HUDEP-2 (cell line): ENCODE measurements around the gene EIPR1.

Experiments used
- DNase-seq, 76 experiments: peaks; one replicate each; lab custom pipeline; 2025; ENCODE audit not compliant: unreplicated experiment in 76 of 76; lab: John Stamatoyannopoulos, UW

EIPR1 gene

DNA sequence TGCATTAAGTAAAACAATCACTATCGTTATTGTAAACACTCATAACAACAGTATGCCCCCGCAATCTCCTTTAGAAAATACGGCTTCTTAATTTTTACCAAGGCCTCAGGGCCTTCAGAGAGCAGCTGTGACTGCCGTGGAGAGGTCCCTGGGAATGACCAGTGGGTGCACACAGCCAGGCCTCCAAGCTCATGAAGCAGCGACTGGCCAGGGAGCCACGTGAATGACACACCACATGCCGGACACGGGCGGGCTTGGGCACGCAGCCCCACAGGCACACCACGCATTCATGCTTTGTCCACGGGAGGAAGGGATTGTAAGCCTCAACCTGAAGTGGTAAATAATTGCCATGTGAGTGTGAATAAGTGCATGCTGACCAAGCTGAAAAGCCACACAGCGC, 121.0 kb downstream of the EIPR1 start:
- no peak for DNase-seq

DNA sequence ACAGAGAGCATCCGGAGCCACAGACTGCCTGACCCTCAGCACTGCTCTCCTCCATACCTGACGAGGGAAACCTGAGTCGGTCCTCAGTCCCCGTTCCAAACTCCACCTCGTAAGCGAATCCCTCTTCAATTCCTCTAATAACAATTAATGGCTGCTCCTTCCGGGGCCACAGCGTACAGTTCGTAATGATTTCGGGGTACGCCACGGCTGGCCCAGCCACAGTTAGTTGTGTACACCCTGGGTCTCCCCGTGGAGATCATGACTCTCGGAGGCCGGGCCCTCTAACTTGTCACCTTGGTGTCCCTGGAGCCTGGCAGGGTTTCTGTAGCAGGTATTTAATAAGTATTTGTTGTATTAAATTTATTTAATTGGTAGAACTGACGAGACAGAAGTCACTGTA, 121.5 kb downstream of the EIPR1 start:
- no peak for DNase-seq

DNA sequence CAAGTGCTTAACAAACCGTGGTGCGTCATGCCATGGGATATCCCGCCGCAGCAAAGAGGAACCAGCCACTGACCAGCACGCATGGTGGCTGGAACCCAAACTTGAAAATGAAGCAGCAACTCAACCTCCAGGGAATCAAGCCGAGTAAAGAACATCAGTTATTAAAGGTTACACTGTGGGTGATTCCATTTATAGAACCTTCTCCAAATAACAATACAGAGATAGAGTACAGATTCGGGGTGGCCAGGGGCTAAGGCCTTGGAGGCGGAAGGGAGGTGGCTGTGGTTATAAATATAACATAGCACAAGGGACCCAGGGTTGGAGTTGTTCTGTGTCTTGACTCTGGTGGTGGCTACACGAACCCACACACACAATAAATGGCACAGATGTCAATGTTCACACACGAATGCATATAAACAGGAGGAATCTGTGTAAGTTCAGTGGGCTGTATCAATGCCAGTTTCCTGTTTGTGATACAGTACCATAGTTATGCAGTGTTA, 123.1 kb downstream of the EIPR1 start:
- DNase-seq, result no peak

DNA sequence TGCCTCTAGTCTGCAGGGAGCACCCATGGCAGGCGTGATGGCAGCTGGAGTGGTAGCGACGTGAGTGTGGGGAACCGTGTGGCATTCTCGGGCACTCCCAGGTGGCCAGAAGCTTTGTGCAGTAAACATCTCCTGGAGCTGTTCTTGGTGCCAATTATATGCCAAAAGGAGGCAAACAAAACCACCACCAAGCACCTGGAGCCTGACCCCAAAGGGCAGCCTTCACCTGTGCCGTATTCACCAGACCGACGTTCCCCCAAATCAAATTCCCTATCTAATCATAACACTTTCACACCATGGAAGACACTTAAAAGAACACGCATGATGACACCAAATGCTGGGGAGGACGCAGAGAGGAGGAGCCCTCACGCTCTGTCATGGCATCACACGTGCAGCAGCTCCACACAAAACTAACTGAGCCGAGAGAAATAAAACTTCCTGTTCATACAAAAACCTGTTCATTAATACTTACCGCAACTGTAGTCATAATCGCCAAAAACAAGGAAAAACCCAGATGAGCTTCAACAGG, 123.6 kb downstream of the EIPR1 start:
- DNase-seq, result no peak

DNA sequence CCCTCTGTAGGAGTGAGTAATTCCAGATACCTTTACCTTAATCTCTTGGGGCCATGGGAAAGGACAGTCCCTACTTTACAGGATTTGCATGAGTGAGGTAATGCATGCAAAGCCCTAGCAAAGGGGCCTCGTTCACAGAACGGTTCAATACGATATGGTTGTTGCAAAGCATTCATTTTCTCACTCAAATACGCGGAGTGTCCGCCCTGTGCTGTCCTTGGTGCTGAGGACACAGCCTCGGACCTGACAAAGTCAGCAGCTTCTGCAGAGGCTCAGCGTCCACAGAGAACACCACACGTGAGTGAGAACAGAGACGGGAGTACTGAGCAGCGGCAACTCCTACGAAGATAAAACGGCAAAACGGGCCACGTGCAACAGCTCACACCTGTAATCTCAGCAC, 125.7 kb downstream of the EIPR1 start:
- no peak for DNase-seq

DNA sequence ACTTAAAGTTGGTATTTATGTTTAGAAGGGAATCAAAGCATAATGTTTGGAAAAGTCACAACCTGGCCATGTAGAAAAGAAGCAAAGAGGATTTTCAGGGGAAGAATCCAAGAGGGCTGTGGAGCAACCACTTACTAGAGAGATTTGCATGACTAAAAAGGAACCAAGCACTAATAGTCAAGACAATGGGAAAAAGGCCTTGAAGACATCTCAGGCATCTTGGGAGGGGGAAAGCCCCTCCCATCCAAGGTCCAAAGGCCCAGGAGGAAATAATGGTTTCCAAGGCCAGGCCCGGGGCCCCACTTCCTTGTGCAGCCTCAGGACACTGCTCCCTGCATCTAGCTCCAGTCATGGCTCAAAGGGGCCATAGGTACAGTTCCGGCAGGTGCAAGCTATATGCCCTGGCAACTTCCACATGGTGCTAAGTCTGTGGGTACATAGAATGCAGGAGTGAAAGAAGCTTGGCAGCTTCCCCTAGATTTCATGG, 128.1 kb downstream of the EIPR1 start:
- DNase-seq, result no peak

DNA sequence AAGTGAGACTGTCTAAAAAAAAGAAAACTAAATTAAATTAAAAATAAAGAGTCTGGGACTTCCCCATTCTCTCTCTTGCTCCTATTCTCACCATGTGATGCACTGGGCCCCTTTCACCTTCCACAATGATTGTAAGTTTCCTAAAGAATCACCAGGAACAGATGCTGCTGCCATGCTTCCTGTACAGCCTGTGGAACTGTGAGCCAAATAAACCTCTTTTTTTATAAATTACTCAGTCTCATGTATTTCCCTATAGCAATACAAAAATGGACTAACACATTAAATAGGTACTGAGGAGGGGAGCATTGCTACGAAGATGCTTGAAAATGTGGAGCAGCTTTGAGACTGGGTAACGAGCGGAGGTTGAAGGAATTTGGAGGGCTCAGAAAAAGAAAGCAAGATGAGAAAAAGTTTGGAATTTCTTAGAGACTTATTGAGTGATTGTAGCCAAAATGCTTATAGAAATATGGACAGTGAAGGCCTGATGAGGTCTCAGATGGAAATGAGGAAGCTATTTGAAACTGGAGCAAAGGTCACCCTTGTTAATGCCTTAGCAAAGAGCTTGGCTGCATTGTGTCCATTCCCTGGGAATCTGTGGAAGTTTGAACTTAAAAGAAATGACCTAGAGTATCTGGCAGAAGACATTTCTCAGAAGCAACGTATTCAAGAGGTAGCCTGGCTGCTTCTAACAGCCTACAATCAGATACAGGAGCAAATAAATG, 128.7 kb downstream of the EIPR1 start:
- DNase-seq, result no peak

DNA sequence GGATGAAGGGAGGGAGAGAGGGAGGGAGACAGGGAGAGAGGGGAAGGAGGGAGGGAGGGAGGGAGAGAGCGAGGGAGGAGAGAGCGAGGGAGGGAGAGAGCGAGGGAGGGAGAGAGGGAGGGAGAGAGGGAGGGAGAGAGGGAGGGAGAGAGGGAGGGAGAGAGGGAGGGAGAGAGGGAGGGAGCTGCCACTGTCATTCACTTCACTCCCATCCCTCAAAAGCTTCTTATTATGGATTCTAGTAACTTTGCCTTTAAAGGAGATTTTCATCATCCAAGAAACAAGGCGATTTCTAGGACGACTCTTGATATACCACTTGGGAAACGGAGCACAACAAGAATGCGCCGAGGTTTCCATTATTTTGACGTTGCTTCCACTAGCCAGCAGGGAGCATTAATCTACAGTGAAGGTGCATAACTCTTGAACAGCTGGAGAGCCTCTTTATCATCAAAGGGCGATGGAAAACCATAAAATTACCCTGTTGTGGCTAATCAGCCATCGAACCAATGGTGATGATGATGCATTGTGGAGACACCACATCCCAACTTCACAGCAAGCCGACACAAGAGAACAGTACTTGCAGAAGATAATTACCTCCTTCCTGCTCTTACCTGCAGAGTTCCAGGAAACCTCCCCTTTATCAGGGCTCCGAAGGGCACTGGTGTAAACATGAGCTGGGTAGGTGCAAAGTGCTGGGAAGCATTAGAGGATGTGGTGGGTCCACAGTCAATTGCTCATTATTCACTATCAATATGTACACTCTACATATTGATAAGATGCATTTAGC, 130.5 kb downstream of the EIPR1 start:
- DNase-seq, result no peak

DNA sequence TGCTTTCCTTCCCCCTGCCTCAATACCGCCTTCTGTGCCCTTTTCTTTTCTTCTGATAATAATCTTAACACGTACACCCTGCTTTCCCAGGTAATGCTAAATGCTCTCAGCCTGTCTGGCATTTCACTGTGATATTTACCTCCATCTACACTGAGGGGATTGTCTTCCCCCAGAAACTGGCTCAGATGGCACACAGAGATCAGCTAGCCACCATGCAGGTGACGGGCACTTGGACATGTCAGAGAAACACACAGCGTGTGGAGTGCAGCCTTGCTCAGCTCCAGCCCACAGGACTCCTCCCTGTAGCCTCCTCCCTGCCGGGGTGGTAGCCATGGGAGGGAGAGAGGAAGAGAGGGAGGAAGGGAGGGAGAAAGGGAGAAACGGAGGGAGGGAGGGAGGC, 131.2 kb downstream of the EIPR1 start:
- DNase-seq, result no peak

DNA sequence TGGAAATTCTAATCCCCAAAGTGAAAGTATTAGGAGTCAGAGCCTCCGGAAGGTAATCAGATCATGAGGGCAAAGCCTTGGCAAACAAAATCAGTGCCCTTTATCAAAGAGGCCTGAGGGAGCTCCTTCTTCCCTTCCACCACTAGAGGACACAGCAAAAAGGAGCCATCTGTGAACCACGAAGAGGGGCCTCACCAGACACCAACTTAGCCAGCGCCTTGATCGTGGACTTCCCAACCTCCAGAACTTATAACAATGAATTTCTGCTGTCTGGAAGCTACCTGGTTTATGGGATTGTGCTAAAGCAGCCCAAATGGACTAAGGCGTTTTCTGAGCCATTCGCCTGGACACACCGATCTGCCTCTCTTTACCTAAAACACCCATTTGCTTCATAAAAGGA, 133.1 kb downstream of the EIPR1 start:
- no peak for DNase-seq

DNA sequence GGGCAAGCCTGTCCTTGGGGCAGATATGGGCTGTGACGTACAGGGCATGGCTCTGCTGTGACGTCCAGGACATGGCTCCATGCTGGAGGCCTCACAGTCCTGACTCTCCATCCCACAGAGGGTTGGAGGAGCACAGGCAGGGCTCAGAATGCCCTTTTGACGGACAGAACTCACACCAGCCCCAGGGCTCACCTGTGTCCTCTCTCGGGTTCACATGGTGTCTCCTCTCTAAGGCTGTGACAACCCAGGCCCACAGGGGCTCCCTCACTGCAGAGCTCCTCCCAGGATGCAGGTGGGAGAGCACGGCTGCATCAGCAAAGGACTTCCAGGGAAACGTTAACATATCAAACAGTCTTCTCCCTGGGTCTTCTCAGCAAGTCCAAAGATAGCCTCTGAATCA, 133.8 kb downstream of the EIPR1 start:
- DNase-seq, result no peak

DNA sequence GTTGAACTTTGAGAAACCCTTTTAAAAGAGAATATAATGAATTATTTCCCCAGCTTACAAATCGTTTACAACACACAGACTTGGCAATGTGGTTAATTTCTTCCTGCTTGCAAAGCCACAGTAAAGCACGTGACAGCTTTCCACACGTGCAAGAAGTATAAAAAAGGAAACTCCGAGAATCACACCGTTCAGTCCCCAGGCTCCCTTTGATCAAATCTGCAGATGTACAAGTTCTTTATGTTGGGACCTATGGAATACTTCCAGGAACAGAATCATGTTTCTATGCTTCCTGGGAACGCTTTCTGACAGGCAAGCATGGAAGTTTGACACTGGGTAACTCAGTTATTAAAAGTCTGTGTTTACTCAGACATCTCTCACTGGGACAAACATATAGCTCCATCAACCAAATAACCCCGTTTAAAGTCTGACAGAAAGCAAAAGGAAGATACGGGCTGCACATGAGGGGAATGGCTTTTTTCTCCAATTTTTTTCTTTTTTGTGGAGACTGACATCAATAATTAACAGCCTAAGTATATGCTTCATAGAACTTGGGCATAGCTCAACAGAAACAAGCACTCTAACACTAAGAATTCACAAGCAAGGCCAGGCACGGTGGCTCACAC, 134.8 kb downstream of the EIPR1 start:
- no peak for DNase-seq

DNA sequence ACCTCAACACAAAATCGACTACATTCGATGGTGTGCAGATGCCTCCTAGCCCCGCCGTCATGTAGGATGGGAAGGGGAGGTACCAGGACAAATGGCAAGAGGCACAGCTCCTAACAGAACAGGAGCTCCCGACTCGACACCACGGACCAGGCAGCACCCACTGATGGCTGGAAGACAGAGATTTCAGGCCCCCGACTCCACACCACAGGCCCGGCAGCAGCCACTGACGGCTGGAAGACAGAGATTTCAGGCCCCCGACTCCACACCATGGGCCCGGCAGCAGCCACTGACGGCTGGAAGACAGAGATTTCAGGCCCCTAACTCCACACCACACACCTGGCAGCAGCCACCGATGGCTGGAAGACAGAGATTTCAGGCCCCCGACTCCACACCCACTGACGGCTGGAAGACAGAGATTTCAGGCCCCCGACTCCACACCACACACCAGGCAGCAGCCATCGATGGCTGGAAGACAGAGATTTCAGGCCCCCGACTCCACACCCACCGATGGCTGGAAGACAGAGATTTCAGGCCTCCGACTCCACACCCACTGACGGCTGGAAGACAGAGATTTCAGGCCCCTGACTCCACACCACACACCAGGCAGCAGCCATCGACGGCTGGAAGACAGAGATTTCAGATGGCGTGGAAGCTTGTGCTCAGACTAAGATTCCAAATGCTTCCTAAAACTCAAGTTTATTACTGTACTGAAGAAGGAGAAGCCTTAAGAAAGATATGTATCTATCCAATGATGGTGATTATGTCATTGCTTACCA, 135.5 kb downstream of the EIPR1 start:
- no peak for DNase-seq

DNA sequence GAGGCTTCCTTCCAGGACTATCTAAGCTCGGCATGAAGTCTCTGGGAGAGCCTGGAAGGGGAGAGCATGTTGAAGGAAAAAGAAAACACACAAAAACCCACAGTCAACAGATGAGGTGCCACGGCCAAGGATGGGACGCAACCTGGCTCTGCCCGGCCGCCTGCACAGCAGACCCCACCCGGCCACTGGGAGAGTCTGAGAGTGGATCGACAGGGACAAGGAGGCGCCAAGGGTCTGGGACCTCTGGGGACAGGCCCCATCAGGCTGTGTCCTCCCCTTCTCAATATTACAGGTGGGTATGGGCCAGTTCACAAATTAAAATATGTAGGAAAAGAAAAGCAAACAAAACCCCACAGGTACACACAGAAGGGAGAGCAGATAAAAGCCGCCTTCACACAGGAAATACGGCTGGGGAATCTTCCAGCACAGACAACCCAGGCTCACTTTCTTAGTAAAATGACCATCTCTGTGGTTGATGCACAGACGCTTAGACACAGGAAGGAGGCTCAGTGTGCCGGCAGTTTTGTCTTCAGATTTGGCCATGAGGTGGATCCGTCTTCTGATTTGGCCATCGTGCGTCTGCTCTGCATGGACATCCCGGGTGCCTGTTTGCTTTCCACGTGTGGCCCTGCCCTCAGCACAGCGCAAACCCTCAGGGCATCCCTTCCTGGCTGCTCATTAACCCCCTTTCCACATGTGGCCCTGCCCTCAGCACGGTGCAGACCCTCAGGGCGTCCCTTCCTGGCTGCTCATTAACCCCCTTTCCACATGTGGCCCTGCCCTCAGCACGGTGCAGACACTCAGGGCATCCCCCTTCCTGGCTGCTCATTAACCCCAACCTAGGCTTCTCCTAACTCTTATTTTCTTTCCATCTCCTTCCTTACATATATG, 138.4 kb downstream of the EIPR1 start:
- DNase-seq, result no peak

DNA sequence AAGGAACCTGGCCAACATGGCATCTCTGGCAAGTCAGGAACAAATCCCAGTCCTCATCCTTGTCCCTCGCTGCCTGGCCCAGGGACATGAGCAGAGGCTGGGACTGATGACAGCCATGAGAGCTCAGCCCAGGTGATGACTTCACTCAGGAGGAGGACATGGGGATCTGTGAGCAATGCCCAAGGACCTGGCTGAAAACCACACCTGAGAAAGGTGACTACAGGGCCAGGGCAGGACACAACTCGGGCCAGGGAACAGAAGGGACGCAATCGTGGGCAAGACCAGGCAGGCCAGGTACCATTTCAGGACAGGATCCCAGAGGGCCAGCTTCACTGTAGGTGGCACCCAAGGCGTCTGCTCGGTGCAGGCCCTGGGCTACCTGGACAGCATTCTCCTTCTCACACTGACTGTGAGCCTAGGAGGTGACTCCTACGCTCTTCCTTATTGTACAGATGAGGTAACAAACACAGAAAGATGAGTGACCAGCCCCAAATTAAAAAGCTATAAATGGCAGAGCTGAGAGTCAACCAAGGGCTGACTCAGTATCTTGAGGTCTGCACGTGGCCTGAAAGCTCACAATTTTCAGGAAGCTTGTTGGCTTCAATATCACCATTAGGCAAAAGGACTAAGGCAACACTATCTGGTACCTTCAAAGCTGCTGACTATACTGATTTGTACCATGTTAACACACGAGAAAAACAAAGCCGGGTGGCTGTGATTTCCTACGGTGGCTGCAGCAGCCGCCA, 141.1 kb downstream of the EIPR1 start:
- no peak for DNase-seq

DNA sequence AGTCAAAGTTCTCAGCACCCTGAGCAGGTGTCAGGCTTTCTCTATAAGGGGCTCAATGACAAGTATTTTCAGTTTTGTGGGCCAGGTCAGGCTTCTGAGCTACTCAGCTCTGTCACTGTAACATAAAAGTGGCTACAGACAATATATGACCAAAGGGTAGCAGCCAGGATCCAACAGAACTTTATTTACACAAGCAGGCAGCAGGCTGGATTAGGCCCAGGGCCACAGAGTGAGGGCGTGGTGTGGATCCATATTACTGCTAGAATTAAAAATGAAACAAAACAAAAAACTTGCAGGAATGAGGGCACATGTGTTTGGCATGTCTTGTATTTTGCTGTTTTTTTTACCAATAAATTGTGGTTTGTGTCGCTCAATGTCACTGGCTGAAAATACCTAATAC, 143.7 kb downstream of the EIPR1 start:
- DNase-seq, result no peak

DNA sequence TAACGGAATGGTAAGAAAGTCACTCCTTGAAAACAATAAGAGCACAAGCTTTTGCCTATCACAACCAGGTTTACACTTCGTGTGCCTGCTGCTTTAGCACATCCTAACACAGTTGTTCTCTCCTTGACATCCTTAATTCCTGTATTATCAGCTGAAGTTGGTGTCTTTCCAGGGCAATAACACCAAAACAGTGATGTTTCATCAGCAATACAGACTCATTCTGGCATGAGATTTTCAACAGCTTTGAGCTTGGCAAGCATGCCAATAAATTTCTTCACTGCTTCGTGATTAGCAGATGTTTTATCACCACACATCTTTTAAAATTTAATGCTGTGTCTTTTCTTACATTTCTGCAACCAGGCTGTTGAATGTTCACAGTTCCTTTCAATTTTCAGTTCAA, 148.4 kb downstream of the EIPR1 start:
- DNase-seq, result no peak

DNA sequence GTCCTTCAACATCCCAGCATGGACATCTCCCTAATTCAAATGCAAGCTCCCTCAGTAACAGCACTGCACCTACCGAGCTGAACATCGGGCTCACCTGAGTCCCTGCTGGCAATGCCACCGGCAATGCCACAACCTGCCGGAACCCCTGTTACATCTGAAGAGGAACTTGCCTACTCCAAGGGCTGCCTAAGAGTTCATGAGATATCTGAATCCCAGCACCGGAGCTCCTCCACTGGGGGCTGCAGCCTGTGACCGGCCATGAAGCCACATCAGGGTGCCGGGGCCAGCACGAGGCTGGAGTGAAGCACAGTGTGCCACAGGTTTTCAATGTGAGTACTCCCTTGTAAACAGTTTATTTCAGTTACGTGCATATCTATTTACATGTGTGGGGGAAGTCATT, 152.9 kb downstream of the EIPR1 start:
- DNase-seq, result no peak
